ENCODE measurements around the gene ZNF565. TPM values are rescaled to one million over a fixed set of nuclear protein-coding genes. Genes with fewer than 3 reads are reported as not detected.
A peak's percentile ranks its signal among the peaks of the same experiment; 100 is the strongest.
"Not testable (repeated sequence)": the region's sequence is repeated elsewhere in the genome, so short reads cannot be mapped to it uniquely, and the experiment has no call there.

ZNF565 gene
- total RNA-seq, 1 experiment from 2014 or later = 4.8 TPM

- no peak overlapping the region for H3K18ac ChIP-seq (ENCODE audit: insufficient read length, low read depth, low read length)
- no peak for TF ChIP-seq CTCF (conservative IDR thresholded peaks at IDR 0.05)
- no CpG with 5 or more reads among the region's 6 CpGs for WGBS (ENCODE audit: extremely low coverage, insufficient read length, low lambda C conversion rate)
- H3K4me3 Mint-ChIP-seq = no peak overlapping the region
- no peak overlapping the region for H2BK5ac ChIP-seq (ENCODE audit: insufficient read length, low read length)
- H3K4me1 ChIP-seq (ENCODE audit: insufficient read depth, low read length) = no peaks in the 10 kb centered on the region; the same call in 1 of the 2 replicates
- no peak overlapping the region for H2BK15ac ChIP-seq (ENCODE audit: low read depth, low read length)
- peaks cover 47 to 81% (median 77%) of the 10 kb centered on the region in 3 experiments; a peak in 6 of 7 replicates for H3K36me3 Mint-ChIP-seq (ENCODE audit: insufficient read depth in 1 of 3, low read depth in 3 of 3)
- H4K8ac ChIP-seq (replicated peaks; ENCODE audit: insufficient read length, low read depth, low read length) = no peak overlapping the region
- no peak overlapping the region for H3K56ac ChIP-seq (ENCODE audit: insufficient read length, low read depth, low read length)
- H3K79me2 ChIP-seq (ENCODE audit: insufficient read depth, low read length) = no peaks in the 10 kb centered on the region
- no peak for DNase-seq
- H2BK120ac ChIP-seq (ENCODE audit: low read depth, low read length, poor library complexity, severe bottlenecking) = no peak overlapping the region
- no peak overlapping the region for H3K14ac ChIP-seq (ENCODE audit: insufficient read depth, low read length)
- H3K79me1 ChIP-seq (ENCODE audit: insufficient read depth, low read depth, low read length, poor library complexity, severe bottlenecking) = peaks cover 8% of the 10 kb centered on the region
- H2BK12ac ChIP-seq (ENCODE audit: insufficient read length, low read depth, low read length) = no peak overlapping the region
- H3K27me3 ChIP-seq (ENCODE audit: insufficient read depth, low read length) = no peaks in the 10 kb centered on the region
- no peak overlapping the region for H3K27ac ChIP-seq (ENCODE audit: insufficient read length, low read depth, low read length)
- H3K9me3 ChIP-seq (ENCODE audit: control insufficient read depth, low read depth, low read length) = no peaks in the 10 kb centered on the region
- H4K91ac ChIP-seq (ENCODE audit: insufficient read length, low read depth, low read length) = no peak overlapping the region
- no peak overlapping the region for H2AFZ ChIP-seq (ENCODE audit: low read length)
- no peak overlapping the region for H3K4me2 ChIP-seq (ENCODE audit: insufficient read depth, insufficient read length, low read length)
- no peak overlapping the region for H3T11ph ChIP-seq (ENCODE audit: low read length)
- H3K4me1 Mint-ChIP-seq = peaks cover 30% of the 10 kb centered on the region in 2 experiments
- H4K20me1 ChIP-seq (ENCODE audit: control insufficient read depth, insufficient read depth, insufficient read length) = no peaks in the 10 kb centered on the region
- H3K9ac ChIP-seq (ENCODE audit: extremely low read depth, insufficient read length, low read length) = no peak overlapping the region
- H3K9me3 Mint-ChIP-seq = no peaks in the 10 kb centered on the region
- H3K23ac ChIP-seq (ENCODE audit: insufficient read length, low read depth, low read length) = no peak overlapping the region
- no peaks in the 10 kb centered on the region for H3K23me2 ChIP-seq (ENCODE audit: insufficient read length, low read depth, low read length, poor library complexity, severe bottlenecking)
- H2AK5ac ChIP-seq (ENCODE audit: insufficient read length, low read length) = no peak overlapping the region
- H4K5ac ChIP-seq (ENCODE audit: insufficient read length, low read depth, low read length) = no peak overlapping the region
- H2BK20ac ChIP-seq (ENCODE audit: low read depth, low read length, poor library complexity, severe bottlenecking) = no peak overlapping the region
- H3K27me3 Mint-ChIP-seq (ENCODE audit: low read depth) = no peaks in the 10 kb centered on the region
- H3K4ac ChIP-seq (ENCODE audit: low read depth, low read length) = no peak overlapping the region
- H3K27ac Mint-ChIP-seq = peak overlapping the region in 1 of 3 experiments; percentile 66; a peak in 2 of 7 replicates
Observed at GRCh38 chr19:36236304-36236945, 22.0 kb upstream of the ZNF565 start.

DNA sequence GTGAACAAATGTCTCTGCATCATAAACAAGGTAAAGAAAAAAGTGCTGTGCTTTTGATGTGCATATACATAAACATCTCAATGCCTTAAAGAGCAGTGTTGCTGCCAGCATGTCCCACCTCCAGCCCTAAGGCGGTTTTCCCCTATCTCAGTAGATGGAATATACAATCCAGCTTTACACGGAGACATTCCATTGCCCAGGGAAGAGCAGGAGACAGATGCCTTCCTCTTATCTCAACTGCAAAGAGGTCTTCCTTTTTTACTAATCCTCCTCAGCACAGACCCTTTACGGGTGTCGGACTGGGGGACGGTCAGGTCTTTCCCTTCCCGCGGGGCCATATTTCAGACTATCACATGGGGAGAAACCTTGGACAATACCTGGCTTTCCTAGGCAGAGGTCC, 19.2 kb upstream of the ZNF565 start:
- not testable (repeated sequence) for H3T11ph ChIP-seq (ENCODE audit: low read length); H4K5ac ChIP-seq (ENCODE audit: insufficient read length, low read depth, low read length); H2BK20ac ChIP-seq (ENCODE audit: low read depth, low read length, poor library complexity, severe bottlenecking); H3K27me3 ChIP-seq (ENCODE audit: insufficient read depth, low read length); DNase-seq; H2BK120ac ChIP-seq (ENCODE audit: low read depth, low read length, poor library complexity, severe bottlenecking); H3K27ac ChIP-seq (ENCODE audit: insufficient read length, low read depth, low read length); H4K20me1 ChIP-seq (ENCODE audit: control insufficient read depth, insufficient read depth, insufficient read length); H3K23me2 ChIP-seq (ENCODE audit: insufficient read length, low read depth, low read length, poor library complexity, severe bottlenecking); H2BK15ac ChIP-seq (ENCODE audit: low read depth, low read length); H3K56ac ChIP-seq (ENCODE audit: insufficient read length, low read depth, low read length); H3K79me2 ChIP-seq (ENCODE audit: insufficient read depth, low read length); H3K4me1 ChIP-seq (ENCODE audit: insufficient read depth, low read length); H3K9me3 Mint-ChIP-seq; H3K23ac ChIP-seq (ENCODE audit: insufficient read length, low read depth, low read length); H2AK5ac ChIP-seq (ENCODE audit: insufficient read length, low read length); H3K4ac ChIP-seq (ENCODE audit: low read depth, low read length); H3K4me2 ChIP-seq (ENCODE audit: insufficient read depth, insufficient read length, low read length); H2AFZ ChIP-seq (ENCODE audit: low read length); H4K8ac ChIP-seq (replicated peaks; ENCODE audit: insufficient read length, low read depth, low read length); H3K9me3 ChIP-seq (ENCODE audit: control insufficient read depth, low read depth, low read length); H3K18ac ChIP-seq (ENCODE audit: insufficient read length, low read depth, low read length); H3K14ac ChIP-seq (ENCODE audit: insufficient read depth, low read length); H2BK5ac ChIP-seq (ENCODE audit: insufficient read length, low read length); H4K91ac ChIP-seq (ENCODE audit: insufficient read length, low read depth, low read length); H2BK12ac ChIP-seq (ENCODE audit: insufficient read length, low read depth, low read length); H3K27me3 Mint-ChIP-seq (ENCODE audit: low read depth); H3K9ac ChIP-seq (ENCODE audit: extremely low read depth, insufficient read length, low read length)
- Mint-ChIP-seq H3K27ac (peak overlapping the region; percentile 89 to 98 (median 91)), H3K36me3 (ENCODE audit: insufficient read depth in 1 of 3, low read depth in 3 of 3) (peaks cover 61 to 95% (median 86%) of the 10 kb centered on the region in 3 experiments), H3K4me3 (peak overlapping the region; percentile 34 to 43; a peak in 3 of 5 replicates), H3K4me1 (peaks cover 34 to 35% of the 10 kb centered on the region in 2 experiments)
- no CpG with 5 or more reads among the region's 7 CpGs for WGBS (ENCODE audit: extremely low coverage, insufficient read length, low lambda C conversion rate)
- H3K79me1 ChIP-seq (ENCODE audit: insufficient read depth, low read depth, low read length, poor library complexity, severe bottlenecking) = peaks cover 15% of the 10 kb centered on the region
